ENCODE results near the gene BMP6.

The BMP6 gene

GRCh38 chr6:7747901-7748504 is 22.1 kb downstream of the BMP6 start:
- DNase-seq = no peak

DNA sequence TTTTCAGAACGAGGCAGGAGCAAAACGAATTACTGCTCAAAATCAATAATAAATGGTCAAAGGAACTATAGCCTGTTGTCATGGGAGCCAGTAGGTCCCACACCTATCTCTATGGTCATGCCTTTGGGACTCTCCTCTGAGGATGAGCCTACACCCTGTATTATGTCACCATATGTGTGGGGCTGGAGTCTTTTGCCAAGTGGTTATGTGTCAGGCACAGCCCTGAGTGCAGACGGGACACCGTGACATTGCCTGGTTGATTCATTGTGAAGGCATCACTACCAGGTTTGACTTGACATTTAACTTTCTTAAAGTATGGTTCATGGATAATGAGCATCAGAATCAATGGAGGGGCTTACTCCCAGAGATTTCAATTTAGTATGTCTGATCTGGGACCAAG is 23.6 kb downstream of the BMP6 start:
- DNase-seq = no peak

DNA sequence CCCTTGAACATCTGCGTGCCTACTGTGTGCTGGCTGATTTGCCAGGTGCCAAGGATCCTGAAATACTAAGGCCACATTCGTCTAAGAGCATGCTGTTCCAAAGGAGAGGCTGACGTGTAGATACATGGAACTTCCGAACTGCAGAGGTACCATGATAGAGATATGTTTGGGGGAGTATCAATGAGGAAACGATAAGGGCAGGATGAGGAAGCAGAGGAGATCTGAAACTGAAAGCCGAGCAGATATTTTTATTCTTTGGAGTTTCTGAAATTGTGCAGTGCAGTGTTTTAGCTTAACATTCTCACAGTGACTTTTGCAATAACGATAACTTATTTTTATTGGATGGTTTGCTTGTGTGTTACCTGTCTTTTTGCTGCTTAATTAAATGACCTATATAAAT is 24.3 kb downstream of the BMP6 start:
- no peak for DNase-seq

DNA sequence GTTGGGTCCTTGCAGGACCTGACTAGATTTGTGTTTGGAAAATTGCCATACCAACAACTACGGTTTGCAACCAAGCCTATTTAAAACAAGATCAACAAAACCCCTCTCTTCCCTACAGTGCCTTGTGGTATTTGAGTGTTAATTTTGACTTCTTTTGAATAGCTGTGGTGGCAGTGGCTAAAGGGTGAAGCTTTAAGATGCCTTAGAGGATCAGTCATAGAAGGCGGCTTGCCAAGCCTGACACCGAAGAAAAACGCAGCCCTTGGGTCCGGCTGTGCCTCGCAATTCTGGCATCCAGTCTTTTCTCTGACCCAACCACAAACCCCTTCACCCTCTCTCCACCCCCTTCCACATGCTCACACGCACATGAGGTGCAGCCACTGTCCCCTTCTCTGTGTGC is 32.6 kb downstream of the BMP6 start:
- no peak for DNase-seq

- no peak for DNase-seq
Observed at GRCh38 chr6:7759320-7759719, 33.4 kb downstream of the BMP6 start.

DNA sequence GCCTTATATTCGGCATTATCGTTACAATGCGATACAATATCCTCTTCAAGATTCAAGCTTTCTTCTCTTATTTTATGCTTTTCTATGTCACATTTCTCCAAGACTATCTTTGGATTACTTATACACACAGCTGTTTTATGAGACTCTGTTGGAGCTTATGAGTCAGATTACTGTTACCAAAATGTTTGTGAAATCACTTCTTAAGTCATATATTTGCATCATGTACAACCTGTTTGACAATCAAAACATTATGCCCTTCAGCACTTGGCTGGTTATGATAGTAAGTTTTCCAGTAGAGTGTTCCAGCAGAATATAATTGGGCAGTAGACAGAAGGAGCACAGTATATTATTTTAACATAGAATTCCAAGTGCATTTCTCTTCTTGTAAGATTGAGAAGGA is 35.2 kb downstream of the BMP6 start:
- DNase-seq = no peak

DNA sequence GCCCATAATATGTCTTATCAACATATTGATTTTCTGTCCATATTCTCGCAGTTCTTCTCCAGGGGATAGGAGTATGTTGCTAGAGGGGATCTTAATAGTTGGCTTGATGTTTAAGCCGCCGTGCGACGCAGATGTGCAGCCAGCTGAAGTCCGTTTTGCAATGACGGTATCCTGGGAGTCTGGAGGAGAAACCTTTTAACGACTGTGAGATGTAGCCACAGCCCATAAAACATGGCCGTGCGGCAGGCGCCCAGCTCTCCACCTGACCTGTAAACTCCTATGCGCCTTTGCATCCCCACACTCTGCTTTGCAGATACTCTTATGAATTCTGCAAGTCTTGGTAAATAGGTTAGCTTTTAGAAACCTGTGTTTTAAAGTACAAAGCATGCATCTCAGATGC is 36.9 kb downstream of the BMP6 start:
- DNase-seq = no peak

DNA sequence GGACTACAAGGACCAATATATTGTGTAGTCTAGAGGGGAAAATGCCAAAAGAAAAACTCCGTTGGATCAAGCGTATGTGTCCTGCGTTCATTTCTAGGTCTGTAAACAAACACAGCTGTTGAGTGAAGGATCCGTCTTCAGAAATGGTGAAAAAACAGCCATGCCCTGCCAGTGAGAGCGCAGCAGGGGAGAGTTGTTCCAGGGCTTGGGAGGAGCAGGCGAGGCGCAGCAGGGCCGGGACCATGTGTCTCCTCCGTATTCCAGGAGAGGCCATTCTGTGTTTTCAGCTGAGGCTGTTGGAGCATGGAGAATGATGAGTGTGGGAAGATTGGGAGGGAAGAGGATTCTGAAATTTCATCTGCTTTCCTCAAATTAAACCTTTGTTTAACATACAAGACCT is 38.0 kb downstream of the BMP6 start:
- DNase-seq = no peak

DNA sequence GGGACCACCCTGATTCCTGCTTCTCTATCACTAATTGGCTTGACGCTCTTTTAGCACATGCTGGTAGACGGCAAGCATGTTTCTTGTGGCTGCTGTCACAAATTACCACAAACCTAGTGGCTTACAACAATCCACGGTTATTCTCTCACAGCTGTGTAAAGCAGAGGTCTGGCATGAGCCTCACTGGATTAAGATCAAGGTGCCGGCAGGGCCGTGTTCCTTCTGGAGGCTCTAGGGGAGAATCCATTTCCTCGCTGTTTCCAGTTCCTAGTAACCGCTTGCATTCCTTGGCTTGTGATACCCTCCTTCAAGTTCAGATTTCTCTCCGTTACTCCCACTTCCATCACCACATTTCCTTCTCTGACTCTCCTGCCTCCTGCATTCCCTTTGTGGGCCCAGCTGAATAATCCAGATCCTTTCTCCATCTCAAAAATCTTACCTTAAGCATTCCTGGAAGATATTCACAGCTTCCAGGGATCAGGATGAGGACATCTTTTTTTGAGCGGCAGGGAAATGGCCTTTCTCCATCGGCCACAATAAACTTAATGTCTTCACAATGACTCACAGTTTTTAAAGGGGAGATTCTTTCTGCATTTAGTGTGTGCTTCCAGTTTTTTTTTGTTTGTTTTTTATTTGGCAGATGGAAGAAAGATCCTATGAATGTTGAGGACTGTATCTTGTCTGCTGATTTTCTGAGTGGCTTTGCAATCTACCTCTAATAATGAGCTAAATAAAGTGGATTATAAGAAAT is 39.9 kb downstream of the BMP6 start:
- DNase-seq = no peak

GRCh38 chr6:7769702-7770101 is 43.8 kb downstream of the BMP6 start:
- DNase-seq = no peak

DNA sequence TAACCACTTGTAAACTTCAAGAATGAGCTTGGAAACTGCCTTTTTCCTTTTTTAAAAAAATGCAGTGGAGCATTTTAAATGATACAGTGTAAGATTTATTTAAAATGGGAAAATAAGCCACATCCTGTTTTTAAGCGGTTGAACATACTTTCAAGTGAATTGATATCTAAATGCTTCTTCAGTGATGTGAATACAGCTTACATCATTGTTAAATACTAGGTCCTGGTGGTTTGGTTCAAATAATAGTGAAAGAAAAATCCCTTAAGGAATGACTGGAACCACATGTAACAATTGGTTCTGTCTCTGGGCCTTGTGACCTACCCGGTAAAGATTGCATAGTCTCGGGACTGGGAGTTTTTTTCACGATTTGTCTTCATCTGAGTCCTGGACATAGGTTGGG is 44.2 kb downstream of the BMP6 start:
- no peak for DNase-seq

- DNase-seq = no peak
Observed at GRCh38 chr6:7770601-7771000, 44.7 kb downstream of the BMP6 start.

DNA sequence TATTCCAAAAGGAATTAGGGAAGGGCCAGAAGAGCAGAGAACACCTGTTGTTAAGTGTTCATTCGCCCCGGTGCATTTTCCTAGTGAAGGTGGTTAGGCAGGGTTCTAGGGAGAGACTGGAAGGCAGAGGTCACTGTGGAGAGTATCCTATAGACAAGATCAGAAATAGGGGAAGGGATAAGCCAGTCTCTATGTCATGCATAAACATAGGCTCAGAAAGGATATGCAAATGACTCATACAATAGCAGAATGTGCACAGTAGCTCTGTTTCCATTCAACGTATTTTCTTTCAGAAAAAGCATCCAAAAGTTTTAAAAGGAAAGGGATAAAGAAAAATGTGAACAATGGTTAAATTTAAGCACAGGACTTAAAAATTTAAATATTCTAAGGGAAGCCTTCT is 47.4 kb downstream of the BMP6 start:
- no peak for DNase-seq

DNA sequence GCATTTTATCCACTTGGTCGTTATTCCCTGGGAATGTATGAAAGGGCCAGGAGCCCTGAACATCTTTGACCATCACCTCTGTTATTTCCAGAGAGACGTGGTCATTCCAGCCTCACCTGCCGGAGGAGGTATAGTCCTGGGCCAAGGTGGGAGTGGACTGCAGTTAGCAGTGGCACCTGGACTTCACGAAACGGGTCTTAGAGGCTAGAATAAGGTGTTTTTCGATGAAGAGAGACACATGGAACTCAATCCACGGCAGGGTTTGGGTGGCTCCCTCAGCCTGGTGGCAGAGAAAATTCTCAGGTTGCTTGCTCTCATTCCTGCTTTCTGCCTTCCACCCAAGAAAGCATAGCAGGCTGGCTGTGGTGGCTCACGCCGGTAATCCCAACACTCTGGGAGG is 48.0 kb downstream of the BMP6 start:
- DNase-seq = no peak

GRCh38 chr6:7776509-7776908 is 50.6 kb downstream of the BMP6 start:
- DNase-seq = no peak

- no peak for DNase-seq
Observed at GRCh38 chr6:7777074-7777473, 51.2 kb downstream of the BMP6 start.

DNA sequence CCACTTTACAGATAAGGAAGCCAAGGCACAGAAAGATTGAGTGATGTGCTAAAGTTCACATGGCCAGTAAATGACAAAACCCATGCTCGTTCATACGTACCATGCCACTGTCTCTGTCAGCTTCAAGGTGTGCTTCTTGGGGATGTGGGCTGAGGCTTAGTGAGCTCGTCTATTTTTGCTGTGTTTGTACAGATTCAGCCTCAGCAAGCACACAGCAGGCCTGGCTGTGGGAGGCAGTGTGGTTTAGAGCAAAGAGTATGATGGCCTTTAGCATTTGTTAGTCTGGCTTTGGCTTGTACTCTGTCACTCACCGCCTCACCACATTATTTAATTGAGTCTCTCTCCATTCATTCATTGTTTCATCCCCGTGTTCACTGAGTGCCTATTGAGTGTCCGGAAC is 55.3 kb downstream of the BMP6 start:
- DNase-seq = no peak

DNA sequence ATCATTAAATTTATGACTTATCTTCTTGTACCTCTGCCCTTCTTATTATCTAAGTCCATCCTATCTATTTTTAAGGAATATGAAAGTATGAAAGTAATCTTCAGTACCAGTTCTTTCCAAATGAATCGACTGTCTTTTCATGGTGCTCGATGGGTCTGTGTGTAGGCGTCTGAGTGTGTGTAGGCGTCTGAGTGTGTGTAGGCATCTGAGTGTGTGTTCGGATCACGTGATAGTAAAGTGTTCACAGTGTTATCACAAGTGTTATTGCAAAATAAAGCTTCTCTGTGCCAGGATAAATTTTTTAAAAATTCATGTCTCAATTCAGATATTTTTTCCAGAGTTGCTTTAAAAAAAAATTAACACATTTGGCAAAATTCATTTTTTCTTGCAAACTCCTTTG is 58.3 kb downstream of the BMP6 start:
- no peak for DNase-seq

GRCh38 chr6:7784706-7785105 is 58.8 kb downstream of the BMP6 start:
- DNase-seq = no peak

- no peak for DNase-seq
Observed at GRCh38 chr6:7785243-7786035, 59.5 kb downstream of the BMP6 start.

GRCh38 chr6:7786214-7786661 is 60.3 kb downstream of the BMP6 start:
- no peak for DNase-seq

GRCh38 chr6:7787137-7787608 is 61.3 kb downstream of the BMP6 start:
- DNase-seq = no peak

DNA sequence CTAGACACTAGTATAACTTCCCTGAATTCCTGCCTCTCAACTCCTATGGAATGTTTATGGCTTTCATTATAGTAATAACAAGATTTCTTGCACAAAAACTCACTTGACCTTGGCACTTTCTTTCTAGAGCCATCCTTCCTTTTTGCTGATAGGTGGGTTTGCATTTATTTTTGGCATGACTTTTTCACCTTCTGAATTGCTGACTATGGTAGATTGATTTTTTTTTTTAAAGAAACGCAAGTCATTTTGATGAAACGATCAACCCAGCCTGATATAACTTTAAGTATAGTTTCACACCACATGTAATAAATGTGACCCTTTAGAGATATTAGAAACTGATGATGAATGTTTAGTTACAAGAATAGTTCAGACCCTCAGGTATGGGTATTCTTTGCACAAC is 61.8 kb downstream of the BMP6 start:
- DNase-seq = no peak

GRCh38 chr6:7794509-7794908 is 68.6 kb downstream of the BMP6 start:
- DNase-seq = no peak

Data from CD4-positive, alpha-beta T cell treated with Interleukin-17A for 4 hours (primary cell).